ENCODE measurements around the gene NAPA.

- TF ChIP-seq CTCF (IDR thresholded peaks at IDR 0.05), result no peak
- no peak for TF ChIP-seq POLR2A (IDR thresholded peaks at IDR 0.05)
Measured at GRCh38 chr19:47511128-47511517, 3.7 kb downstream of the NAPA start.

Measured in breast epithelium (tissue), 3 donors.